GM23248 (cell line): ENCODE measurements around the gene PRDM10.

Experiments
- EZH2 ChIP-seq: fragments of 200-600 bp; sonication (generic); IDR thresholded peaks from 2 replicates; pipeline ENCODE4 v1.6.1; 2018; ENCODE audit warnings: antibody characterized with exemption, mild to moderate bottlenecking; ENCODE audit not compliant: insufficient read depth, poor library complexity, severe bottlenecking
- EZH2phosphoT487 ChIP-seq: fragments of 200-600 bp; sonication (generic); IDR thresholded peaks from 2 replicates; pipeline ENCODE4 v1.6.1; 2018; ENCODE audit warnings: antibody characterized with exemption, moderate library complexity, mild to moderate bottlenecking, low read depth; ENCODE audit not compliant: insufficient read depth

DNA sequence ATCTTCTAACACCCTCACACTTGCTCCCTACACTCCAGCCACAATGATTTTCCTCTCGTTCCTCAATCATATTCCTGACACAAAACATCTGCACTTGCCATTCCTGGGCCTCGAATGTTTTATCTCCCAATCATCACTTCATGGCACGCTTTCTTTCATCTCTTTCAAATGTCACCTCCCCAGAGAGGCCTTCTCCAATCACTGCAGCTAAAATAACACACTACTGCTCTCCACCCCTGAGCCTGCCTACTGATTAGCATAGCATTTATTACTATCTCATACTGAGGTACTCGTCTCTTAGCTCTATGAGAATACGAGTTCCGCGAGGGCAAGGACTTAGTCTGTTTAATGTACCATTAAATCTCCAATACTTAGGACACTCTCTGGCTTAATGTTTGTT, 130.7 kb downstream of the PRDM10 start:
- TF ChIP-seq EZH2phosphoT487, result no peak
- no peak for TF ChIP-seq EZH2
